Mammary epithelial cell (primary cell): ENCODE measurements around the gene CD3G.

Experiments used
- CTCF ChIP-seq, 2 donors: IDR thresholded peaks in 1 of 2; conservative IDR thresholded peaks in 1 of 2; 2 replicates each; pipeline ENCODE4 v1.5.1; 2011 to 2012; ENCODE audit warnings: inconsistent platforms in 2 of 2, low read length in 2 of 2, mild to moderate bottlenecking in 2 of 2, control low read depth in 1 of 2, low read depth in 1 of 2; ENCODE audit not compliant: insufficient read depth in 1 of 2; ENCODE audit errors: extremely low read depth in 1 of 2
- EZH2 ChIP-seq: IDR thresholded peaks from 2 replicates; pipeline ENCODE4 v1.6.1; 2012; ENCODE audit warnings: low read length, inconsistent platforms, borderline replicate concordance

GRCh38 chr11:118295815-118296454 is 48.2 kb upstream of the CD3G start:
- TF ChIP-seq CTCF (conservative IDR thresholded peaks at IDR 0.05 in 1 of 2, IDR thresholded peaks at IDR 0.05 in 1 of 2; ENCODE audit: extremely low read depth in 1 of 2, insufficient read depth in 1 of 2, low read depth in 1 of 2, low read length in 2 of 2), result peak; percentile 77 to 87
- no peak for TF ChIP-seq EZH2
